ENCODE data around the gene RPS8. TPM values are rescaled to one million over a fixed set of nuclear protein-coding genes. Genes with fewer than 3 reads are reported as not detected.
"Not testable (repeated sequence)": the region's sequence is repeated elsewhere in the genome, so short reads cannot be mapped to it uniquely, and the experiment has no call there.

The RPS8 gene
- total and polyA plus RNA-seq, 9 donors: 3,305 to 10,301 (median 5,328) TPM

- intact Hi-C loops (cut with DNase I): loop anchor here in 1 of 4 donors (5.0 kb wide), 1 partner anchor 36 kb away; the partner anchor contains the start of gene BEST4
- peaks cover 3% of the 10 kb centered on the region for H3K4me1 ChIP-seq (ENCODE audit: insufficient read depth)
- H3K27me3 ChIP-seq: no peaks in the 10 kb centered on the region
- 65 to 73% (median 73%) methylated on average over 15 of the region's 15 CpGs for WGBS, 3 donors
- TF ChIP-seq POLR2A (IDR thresholded peaks at IDR 0.05): no peak
- TF ChIP-seq EP300 (IDR thresholded peaks at IDR 0.05): no peak
- no peak for TF ChIP-seq CTCF (IDR thresholded peaks at IDR 0.05)
- H3K36me3 ChIP-seq: no peaks in the 10 kb centered on the region
- H3K27ac ChIP-seq: no peak overlapping the region
- DNase-seq: peak in 3 of 5 donors; percentile 36 to 55 (median 44)
- H3K9me3 ChIP-seq: no peaks in the 10 kb centered on the region
- no peak overlapping the region for H3K4me3 ChIP-seq
Observed at GRCh38 chr1:44822981-44823451, 47.7 kb downstream of the RPS8 start.

GRCh38 chr1:44824392-44824791 lies 49.1 kb downstream of the RPS8 start:
- intact Hi-C loops (cut with DNase I): loop anchor here in 1 of 4 donors (5.0 kb wide), 1 partner anchor 37 kb away; the partner anchor contains the start of gene BEST4
- H3K4me3 ChIP-seq: not testable (repeated sequence)

GRCh38 chr1:44826375-44827196 lies 51.2 kb downstream of the RPS8 start:
- Histone ChIP-seq H3K27me3 (no peaks in the 10 kb centered on the region), H3K4me3 (no peak overlapping the region), H3K4me1 (ENCODE audit: insufficient read depth) (no peaks in the 10 kb centered on the region), H3K36me3 (no peaks in the 10 kb centered on the region), H3K27ac (peak overlapping the region; percentile 15 to 19), H3K9me3 (no peaks in the 10 kb centered on the region)
- peak in 3 of 5 donors; percentile 33 to 54 (median 49) for DNase-seq
- intact Hi-C loops (cut with DNase I): no loop called here
- 50 to 64% (median 57%) methylated on average over 24 of the region's 24 CpGs for WGBS, 3 donors
- TF ChIP-seq EP300 (IDR thresholded peaks at IDR 0.05) (no peak), CTCF (IDR thresholded peaks at IDR 0.05) (no peak), POLR2A (IDR thresholded peaks at IDR 0.05) (no peak)

More at GRCh38 chr1:44824392-44824791, 49.1 kb downstream of the RPS8 start:
- not testable (repeated sequence) for H3K36me3 ChIP-seq; H3K4me1 ChIP-seq (ENCODE audit: insufficient read depth); H3K27ac ChIP-seq; H3K27me3 ChIP-seq; H3K9me3 ChIP-seq
- DNase-seq: peak in 2 of 5 donors; percentile 4 to 18
- WGBS, 3 donors: 92 to 95% (median 94%) methylated on average over 6 of the region's 6 CpGs

GRCh38 chr1:44827197-44828002 lies 52.1 kb downstream of the RPS8 start:
- TF ChIP-seq EP300 (IDR thresholded peaks at IDR 0.05): no peak
- TF ChIP-seq POLR2A (IDR thresholded peaks at IDR 0.05): no peak
- no peak for TF ChIP-seq CTCF (IDR thresholded peaks at IDR 0.05)
- Histone ChIP-seq H3K27me3 (no peaks in the 10 kb centered on the region), H3K9me3 (no peaks in the 10 kb centered on the region), H3K36me3 (no peaks in the 10 kb centered on the region), H3K27ac (peak overlapping the region in 1 of 2 donors; percentile 15), H3K4me3 (no peak overlapping the region), H3K4me1 (ENCODE audit: insufficient read depth) (no peaks in the 10 kb centered on the region)
- WGBS, 3 donors: 83 to 88% (median 85%) methylated on average over 28 of the region's 28 CpGs
- intact Hi-C loops (cut with DNase I): no loop called here
- DNase-seq: peak in 2 of 5 donors; percentile 40 to 44
